ENCODE results near the gene CAMK1. TPM values are rescaled to one million over a fixed set of nuclear protein-coding genes. Genes with fewer than 3 reads are reported as not detected.

Gene CAMK1
- polyA plus RNA-seq, 1 experiment: 26.8 TPM

DNA sequence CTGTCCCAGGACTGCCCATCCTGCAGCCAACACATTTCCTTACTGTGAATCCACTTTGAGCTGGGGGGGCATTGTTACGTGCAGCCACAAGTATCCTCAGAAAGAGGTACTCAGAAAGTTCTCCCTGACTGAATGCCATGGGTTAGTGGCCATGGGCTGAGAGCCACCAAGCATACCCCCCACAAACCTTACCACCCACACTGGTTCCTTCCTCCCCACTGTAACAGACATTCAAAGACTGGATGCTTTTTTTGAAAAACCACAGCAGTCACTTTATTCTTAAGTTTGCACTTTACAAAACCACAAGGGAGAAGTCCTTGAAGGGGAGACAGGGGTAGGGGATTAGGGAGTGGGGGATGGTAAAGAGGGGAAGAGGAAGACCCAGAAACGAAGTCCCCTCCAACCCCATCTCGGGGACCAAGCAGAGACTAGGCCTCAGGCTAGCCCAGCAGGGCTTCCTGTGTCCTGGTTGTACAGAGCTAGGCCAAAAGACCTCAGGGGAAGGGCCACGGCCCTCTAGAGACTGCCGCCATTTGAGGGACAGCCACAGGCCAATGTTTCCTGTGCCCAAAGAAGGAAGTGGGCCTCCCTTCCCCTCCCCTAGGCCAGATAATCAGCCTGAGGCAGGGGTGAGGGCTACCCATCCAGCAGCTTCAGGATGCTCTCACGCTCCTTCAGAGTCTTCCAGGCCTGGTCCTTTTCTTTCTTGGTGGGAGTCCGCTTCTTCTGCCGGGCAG lies 10.1 kb upstream of the CAMK1 start:
- ChIA-PET CTCF (no interaction called here), POLR2A (interaction anchor here (0.6 to 1.6 kb wide), 3 partner anchors 14 to 40 kb away, joined by 3 to 4 read pairs (median 3); no protein-coding TSS in a partner anchor)
- no peak overlapping the region for H3K4me3 ChIP-seq (ENCODE audit: low read depth, low read length)
- H3K27ac ChIP-seq (ENCODE audit: low read depth, low read length): no peak overlapping the region
- H3K27me3 ChIP-seq (ENCODE audit: control insufficient read depth, insufficient read depth, low read length): no peaks in the 10 kb centered on the region
- no peak for DNase-seq (ENCODE audit: low read depth, low spot score)
- TF ChIP-seq, protein P1, sequence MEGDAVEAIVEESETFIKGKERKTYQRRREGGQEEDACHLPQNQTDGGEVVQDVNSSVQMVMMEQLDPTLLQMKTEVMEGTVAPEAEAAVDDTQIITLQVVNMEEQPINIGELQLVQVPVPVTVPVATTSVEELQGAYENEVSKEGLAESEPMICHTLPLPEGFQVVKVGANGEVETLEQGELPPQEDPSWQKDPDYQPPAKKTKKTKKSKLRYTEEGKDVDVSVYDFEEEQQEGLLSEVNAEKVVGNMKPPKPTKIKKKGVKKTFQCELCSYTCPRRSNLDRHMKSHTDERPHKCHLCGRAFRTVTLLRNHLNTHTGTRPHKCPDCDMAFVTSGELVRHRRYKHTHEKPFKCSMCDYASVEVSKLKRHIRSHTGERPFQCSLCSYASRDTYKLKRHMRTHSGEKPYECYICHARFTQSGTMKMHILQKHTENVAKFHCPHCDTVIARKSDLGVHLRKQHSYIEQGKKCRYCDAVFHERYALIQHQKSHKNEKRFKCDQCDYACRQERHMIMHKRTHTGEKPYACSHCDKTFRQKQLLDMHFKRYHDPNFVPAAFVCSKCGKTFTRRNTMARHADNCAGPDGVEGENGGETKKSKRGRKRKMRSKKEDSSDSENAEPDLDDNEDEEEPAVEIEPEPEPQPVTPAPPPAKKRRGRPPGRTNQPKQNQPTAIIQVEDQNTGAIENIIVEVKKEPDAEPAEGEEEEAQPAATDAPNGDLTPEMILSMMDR (IDR thresholded peaks at IDR 0.05; ENCODE audit: low read depth, low read length): no peak
- H3K9me3 ChIP-seq (ENCODE audit: control insufficient read depth, insufficient read depth, low read length): peaks cover 2% of the 10 kb centered on the region; the same call in 1 of the 2 replicates

- TF ChIP-seq, protein P1 (IDR thresholded peaks at IDR 0.05; ENCODE audit: low read depth, low read length): no peak
- ChIA-PET POLR2A (no interaction called here), CTCF (no interaction called here)
- no peaks in the 10 kb centered on the region for H3K27me3 ChIP-seq (ENCODE audit: control insufficient read depth, insufficient read depth, low read length)
- DNase-seq (ENCODE audit: low read depth, low spot score): no peak
- no peak overlapping the region for H3K4me3 ChIP-seq (ENCODE audit: low read depth, low read length)
- H3K27ac ChIP-seq (ENCODE audit: low read depth, low read length): no peak overlapping the region
- H3K9me3 ChIP-seq (ENCODE audit: control insufficient read depth, insufficient read depth, low read length): peaks cover 2% of the 10 kb centered on the region; the same call in 1 of the 2 replicates
These were observed 9.4 kb upstream of the CAMK1 start for GRCh38 chr3:9779075-9779593.

- no peak for DNase-seq (ENCODE audit: low read depth, low spot score)
- Histone ChIP-seq H3K9me3 (ENCODE audit: control insufficient read depth, insufficient read depth, low read length) (no peaks in the 10 kb centered on the region), H3K4me3 (ENCODE audit: low read depth, low read length) (no peak overlapping the region), H3K27ac (ENCODE audit: low read depth, low read length) (peak overlapping the region; percentile 75), H3K27me3 (ENCODE audit: control insufficient read depth, insufficient read depth, low read length) (no peaks in the 10 kb centered on the region)
- CTCF ChIA-PET: interaction anchor here (0.6 kb wide), 1 partner anchor 1277 kb away, joined by 3 read pairs; the partner anchor contains the start of gene LMCD1
- POLR2A ChIA-PET: interaction anchor here (0.7 to 1.0 kb wide), 2 partner anchors 29 to 30 kb away, joined by 3 to 6 read pairs; partner anchors contain the start of gene OGG1
- TF ChIP-seq, protein P1 (IDR thresholded peaks at IDR 0.05; ENCODE audit: low read depth, low read length): no peak
These were observed 8.7 kb upstream of the CAMK1 start for GRCh38 chr3:9778143-9779074.

DNA sequence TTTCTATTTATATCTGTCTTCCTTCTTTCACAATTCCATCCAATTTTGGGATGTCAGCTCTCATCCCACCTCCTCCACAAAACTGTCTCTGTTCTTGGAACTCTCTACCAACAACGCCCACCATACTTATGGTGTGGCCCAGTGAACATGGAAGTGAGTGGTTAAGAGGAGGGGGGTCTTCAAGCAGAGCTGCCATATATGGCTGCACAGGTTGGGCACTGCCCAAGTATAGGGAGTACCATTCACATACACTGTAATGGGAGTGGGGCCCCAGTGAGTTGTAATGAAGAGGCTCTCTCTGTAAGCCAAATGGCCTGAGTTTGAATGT lies 7.9 kb upstream of the CAMK1 start:
- TF ChIP-seq, protein P1 (IDR thresholded peaks at IDR 0.05; ENCODE audit: low read depth, low read length): no peak
- ChIA-PET CTCF (no interaction called here), POLR2A (no interaction called here)
- no peak for DNase-seq (ENCODE audit: low read depth, low spot score)
- no peak overlapping the region for H3K4me3 ChIP-seq (ENCODE audit: low read depth, low read length)
- H3K9me3 ChIP-seq (ENCODE audit: control insufficient read depth, insufficient read depth, low read length): no peaks in the 10 kb centered on the region
- H3K27me3 ChIP-seq (ENCODE audit: control insufficient read depth, insufficient read depth, low read length): no peaks in the 10 kb centered on the region
- H3K27ac ChIP-seq (ENCODE audit: low read depth, low read length): peak overlapping the region; percentile 65
